ENCODE measurements around the gene FOXP3. TPM values are rescaled to one million over a fixed set of nuclear protein-coding genes. Genes with fewer than 3 reads are reported as not detected.

FOXP3 gene
- total and polyA plus RNA-seq, 12 donors, result 0.04 to 1.2 TPM; not detected in 10

- peak in 2 of 8 donors; percentile 17 to 34 for ATAC-seq
- intact Hi-C loops (cut with DNase I), result loop anchor here in 2 of 10 donors (2.0 to 10.0 kb wide), 2 partner anchors 462 kb away; no protein-coding TSS in a partner anchor
Observed at GRCh38 chrX:49292400-49293362, 28.2 kb upstream of the FOXP3 start.

GRCh38 chrX:49291615-49292337, 27.3 kb upstream of the FOXP3 start:
- Histone ChIP-seq H3K4me1 (peaks cover 0 to 5% (median 0%) of the 10 kb centered on the region in 9 donors), H3K27me3 (peaks cover 0 to 10% (median 0%) of the 10 kb centered on the region in 7 donors), H3K27ac (no peak overlapping the region), H3K9me3 (no peaks in the 10 kb centered on the region), H3K4me3 (no peak overlapping the region), H3K36me3 (no peaks in the 10 kb centered on the region)
- peak; percentile 22 to 69 (median 58) for TF ChIP-seq CTCF (IDR thresholded peaks at IDR 0.05)
- intact Hi-C loops (cut with DNase I), result loop anchor here in 2 of 10 donors (2.0 to 10.0 kb wide), 2 partner anchors 463 kb away; no protein-coding TSS in a partner anchor
- 16 to 20% methylated on average over 11 of the region's 11 CpGs for WGBS, 2 donors
- DNase-seq (peak; percentile 33 to 48), ATAC-seq (peak; percentile 41 to 76 (median 65))

More at GRCh38 chrX:49292400-49293362, 28.2 kb upstream of the FOXP3 start:
- Histone ChIP-seq H3K4me3 (no peak overlapping the region), H3K9me3 (no peaks in the 10 kb centered on the region), H3K36me3 (no peaks in the 10 kb centered on the region), H3K27ac (no peak overlapping the region), H3K4me1 (peaks cover 0 to 5% (median 0%) of the 10 kb centered on the region in 9 donors), H3K27me3 (peaks cover 0 to 8% (median 0%) of the 10 kb centered on the region in 7 donors)
- no peak for DNase-seq
- 77 to 81% methylated on average over 17 of the region's 17 CpGs for WGBS, 2 donors
- TF ChIP-seq CTCF (IDR thresholded peaks at IDR 0.05), result no peak

GRCh38 chrX:49290215-49290614, 25.7 kb upstream of the FOXP3 start:
- Histone ChIP-seq H3K4me1 (peaks cover 0 to 5% (median 0%) of the 10 kb centered on the region in 9 donors), H3K27ac (no peak overlapping the region), H3K36me3 (no peaks in the 10 kb centered on the region), H3K4me3 (no peak overlapping the region), H3K27me3 (peaks cover 0 to 19% (median 0%) of the 10 kb centered on the region in 7 donors), H3K9me3 (no peaks in the 10 kb centered on the region)
- TF ChIP-seq CTCF (IDR thresholded peaks at IDR 0.05), result no peak
- DNase-seq (no peak), ATAC-seq (no peak)
- 67 to 69% methylated on average over 7 of the region's 7 CpGs for WGBS, 2 donors
- intact Hi-C loops (cut with DNase I), result loop anchor here in 1 of 10 donors (10.0 kb wide), 1 partner anchor 465 kb away; no protein-coding TSS in a partner anchor

GRCh38 chrX:49287665-49288064, 23.2 kb upstream of the FOXP3 start:
- no peak for ATAC-seq
- WGBS, 2 donors, result 83 to 92% methylated on average over 1 of the region's 1 CpG
- intact Hi-C loops (cut with DNase I), result no loop called here
- Histone ChIP-seq H3K36me3 (no peaks in the 10 kb centered on the region), H3K4me3 (no peak overlapping the region), H3K27me3 (peaks cover 0 to 17% (median 0%) of the 10 kb centered on the region in 7 donors), H3K4me1 (peaks cover 0 to 7% (median 0%) of the 10 kb centered on the region in 9 donors), H3K27ac (no peak overlapping the region), H3K9me3 (no peaks in the 10 kb centered on the region)
- no peak for TF ChIP-seq CTCF (IDR thresholded peaks at IDR 0.05)
- DNase-seq, result no peak
